Cardiac fibroblast (primary cell): ENCODE measurements around the gene GPBAR1.
A peak's percentile ranks its signal among the peaks of the same experiment; 100 is the strongest.
"Not testable (repeated sequence)": the region's sequence is repeated elsewhere in the genome, so short reads cannot be mapped to it uniquely, and the experiment has no call there.

Experiments used
- DNase-seq, 2 donors: peaks; one replicate each; pipeline versions ENCODE4 v3.0.0 to v3.0.0-alpha.2; 2010; ENCODE audit warnings: low read depth in 2 of 2
- H3K4me3 ChIP-seq, 2 donors: replicated peaks in 1 of 2; 1 replicate in 1 of 2; 2 replicates in 1 of 2; pipeline ENCODE4 v1.5.1; 2011; ENCODE audit warnings: low read depth in 2 of 2, low read length in 2 of 2, mild to moderate bottlenecking in 2 of 2, moderate library complexity in 1 of 2
- CTCF ChIP-seq: IDR thresholded peaks from one replicate; pipeline ENCODE4 v1.5.1; 2011; ENCODE audit warnings: low read depth, mild to moderate bottlenecking, low read length, inconsistent platforms

Gene GPBAR1

GRCh38 chr2:218272531-218273212, 11.9 kb downstream of the GPBAR1 start:
- no peak overlapping the region for H3K4me3 ChIP-seq
- TF ChIP-seq CTCF: peak; percentile 91
- DNase-seq: peak; percentile 96 to 98

DNA sequence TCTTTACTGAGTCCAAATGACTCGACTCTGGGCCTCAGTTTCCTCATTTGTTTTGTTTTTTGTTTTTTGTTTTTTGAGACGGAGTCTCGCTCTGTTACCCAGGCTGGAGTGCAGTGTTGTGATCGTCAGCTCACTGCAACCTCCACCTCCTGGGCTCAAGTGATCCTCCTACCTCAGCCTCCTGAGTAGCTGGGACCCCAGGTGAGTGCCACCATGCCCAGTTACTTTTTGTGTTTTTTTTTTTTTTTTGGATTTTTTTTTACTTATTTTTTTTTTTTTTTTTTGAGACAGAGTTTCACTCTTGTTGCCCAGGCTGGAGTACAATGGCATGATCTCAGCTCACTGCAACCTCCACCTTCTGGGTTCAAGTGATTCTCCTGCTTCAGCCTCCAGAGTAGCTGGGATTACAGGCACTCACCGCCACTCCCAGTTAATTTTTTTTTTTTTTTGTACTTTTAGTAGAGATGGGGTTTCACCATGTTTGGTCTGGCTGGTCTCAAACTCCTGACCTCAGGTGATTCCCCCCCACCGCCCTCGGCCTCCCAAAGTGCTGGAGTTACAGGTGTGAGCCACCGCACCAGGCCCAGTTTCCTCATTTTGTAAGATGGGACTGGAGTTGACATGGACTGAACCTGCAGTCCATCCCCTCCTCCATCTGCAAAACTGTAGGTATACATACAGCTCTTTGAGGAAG, 12.5 kb downstream of the GPBAR1 start:
- DNase-seq, H3K4me3 ChIP-seq: not testable (repeated sequence)

- no peak for DNase-seq
- no peak for TF ChIP-seq CTCF
- H3K4me3 ChIP-seq: no peak overlapping the region
These were observed 13.1 kb downstream of the GPBAR1 start for GRCh38 chr2:218273908-218274249.

DNA sequence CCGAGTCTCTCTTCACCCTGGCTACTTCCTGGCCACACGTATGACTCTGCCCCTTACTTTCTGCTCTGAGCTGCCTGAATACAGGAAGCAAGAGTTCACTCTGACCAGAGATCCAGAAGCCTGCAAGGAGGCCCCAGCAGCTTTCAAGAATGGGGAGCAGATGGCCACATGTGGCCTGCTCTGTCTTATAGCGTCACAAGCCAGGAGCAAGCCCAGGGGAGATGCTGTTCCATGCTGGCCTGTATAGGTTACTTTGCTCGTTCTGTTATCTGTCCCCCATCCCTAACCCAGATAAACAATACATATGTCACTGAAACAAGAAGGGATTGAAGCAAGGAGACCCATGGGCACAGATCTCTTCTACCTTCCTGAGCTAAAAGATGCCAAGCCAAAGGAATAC, 13.8 kb downstream of the GPBAR1 start:
- TF ChIP-seq CTCF: no peak

GRCh38 chr2:218275371-218276072, 14.7 kb downstream of the GPBAR1 start:
- H3K4me3 ChIP-seq: no peak overlapping the region
- TF ChIP-seq CTCF: no peak
- no peak for DNase-seq

More for the DNA sequence above, 13.8 kb downstream of the GPBAR1 start:
- no peak for DNase-seq
- H3K4me3 ChIP-seq: no peak overlapping the region

GRCh38 chr2:218276986-218277755, 16.4 kb downstream of the GPBAR1 start:
- no peak overlapping the region for H3K4me3 ChIP-seq
- DNase-seq: no peak
- peak; percentile 4 for TF ChIP-seq CTCF
